GM12878 (cell line): ENCODE data around the gene FAM170A. TPM values are rescaled to one million over a fixed set of nuclear protein-coding genes. Genes with fewer than 3 reads are reported as not detected.
A peak's percentile ranks its signal among the peaks of the same experiment; 100 is the strongest.

Experiments
- ATAC-seq: fragments of 200-7000 bp; cut with Tn5 transposase; 3 replicates; pipeline ENCODE4 v1.9.1; 2020; ENCODE audit warnings: mild to moderate bottlenecking, moderate library complexity
- BruUV-seq: library from RNA; stranded (reverse); fragments of 400-500 nt; replicated peaks from 2 replicates; lab custom pipeline; 2021; lab: Mats Ljungman, UMichigan
- CTCF ChIA-PET: fragments of 300-600 bp; sonication (Branson Sonifier 250); formaldehyde crosslinking; extraction: SDS; loops from one replicate; lab custom pipeline; 2021; ENCODE audit warnings: inconsistent platforms; lab: Yijun Ruan, JAX
- POLR2A ChIA-PET: fragments of 350-600 bp; formaldehyde crosslinking; extraction: SDS; loops from one replicate; lab custom pipeline; 2021; ENCODE audit warnings: inconsistent platforms; lab: Charles Lee
- RAD21 ChIA-PET: fragments of 300-600 bp; sonication (Branson Sonifier 250); formaldehyde crosslinking; loops from one replicate; lab custom pipeline; 2023; ENCODE audit warnings: antibody characterized with exemption; ENCODE audit not compliant: unreplicated experiment; lab: Charles Lee
- SMC1A ChIA-PET: fragments of 300-600 bp; sonication (Branson Sonifier 250); formaldehyde crosslinking; loops from one replicate; lab custom pipeline; 2023; ENCODE audit not compliant: unreplicated experiment, uncharacterized antibody; lab: Charles Lee
- DNase-seq: peaks from one replicate; pipeline ENCODE4 v3.0.0-alpha.2; 2011; ENCODE audit warnings: low read depth, low spot score
- FAIRE-seq: peaks from 3 replicates; lab custom pipeline; 2011; peaks lifted over from hg19 to GRCh38; lab: Jason Lieb, UNC
- H2AFZ ChIP-seq: 2 replicates; pipeline ENCODE4 v1.6.0; 2011; ENCODE audit warnings: low read depth, low read length, control low read depth; ENCODE audit not compliant: control insufficient read depth
- H3K27ac ChIP-seq: 2 replicates; pipeline ENCODE4 v1.5.1; 2011; ENCODE audit warnings: control low read depth; ENCODE audit not compliant: control insufficient read depth, insufficient read depth
- H3K27me3 ChIP-seq, 2 experiments: replicated peaks in 1 of 2; 2 replicates each; pipeline versions ENCODE4 v1.6.0 to v1.6.1; 2011; ENCODE audit warnings: low read length in 1 of 2; ENCODE audit not compliant: control insufficient read depth in 2 of 2, insufficient read depth in 2 of 2
- H3K36me3 ChIP-seq, 2 experiments: 2 replicates each; pipeline ENCODE4 v1.5.1; 2011; ENCODE audit warnings: low read length in 1 of 2; ENCODE audit not compliant: control insufficient read depth in 2 of 2, insufficient read depth in 2 of 2
- H3K4me1 ChIP-seq: 2 replicates; pipeline ENCODE4 v1.6.1; 2011; ENCODE audit warnings: mild to moderate bottlenecking, low read length, moderate library complexity, mixed read lengths; ENCODE audit not compliant: control insufficient read depth, insufficient read depth
- H3K4me2 ChIP-seq: 2 replicates; pipeline ENCODE4 v1.6.0; 2011; ENCODE audit warnings: control low read depth; ENCODE audit not compliant: control insufficient read depth, insufficient read depth
- H3K4me3 ChIP-seq: fragments of 200-600 bp; sonication (generic); 2 replicates; pipeline ENCODE4 v1.5.1; 2016
- H3K79me2 ChIP-seq: 2 replicates; pipeline ENCODE4 v1.6.0; 2011; ENCODE audit warnings: low read length; ENCODE audit not compliant: control insufficient read depth, insufficient read depth
- H3K9ac ChIP-seq: 2 replicates; pipeline ENCODE4 v1.8.0; 2011; ENCODE audit warnings: low read length, control low read depth, mixed read lengths; ENCODE audit not compliant: control insufficient read depth, insufficient read depth
- H3K9me3 ChIP-seq: replicated peaks from 3 replicates; pipeline ENCODE4 v1.5.1; 2011; ENCODE audit warnings: mild to moderate bottlenecking, low read length; ENCODE audit not compliant: control insufficient read depth, insufficient read depth
- H4K20me1 ChIP-seq: 2 replicates; pipeline ENCODE4 v1.6.0; 2011; ENCODE audit not compliant: control insufficient read depth, insufficient read depth
- BRCA1 ChIP-seq: IDR thresholded peaks from 2 replicates; pipeline ENCODE4 v1.6.1; 2011; ENCODE audit warnings: low read depth, low read length, improper control_type of control experiment
- GATAD2B ChIP-seq: fragments of 450-650 bp; conservative IDR thresholded peaks from 2 replicates; pipeline ENCODE4 v1.6.1; 2017; ENCODE audit warnings: low read depth, mild to moderate bottlenecking, moderate library complexity
- JUNB ChIP-seq: IDR thresholded peaks from 2 replicates; pipeline ENCODE4 v1.6.1; 2016; ENCODE audit warnings: antibody characterized with exemption, mild to moderate bottlenecking
- JUND ChIP-seq: IDR thresholded peaks from 2 replicates; pipeline ENCODE4 v1.6.1; 2012; ENCODE audit warnings: low read depth, mild to moderate bottlenecking, low read length, improper control_type of control experiment, moderate library complexity
- MLLT1 ChIP-seq: fragments of 450-650 bp; IDR thresholded peaks from 2 replicates; pipeline ENCODE4 v1.6.1; 2016; ENCODE audit warnings: mild to moderate bottlenecking
- MTA2 ChIP-seq: fragments of 450-650 bp; IDR thresholded peaks from 2 replicates; pipeline ENCODE4 v1.6.1; 2016; ENCODE audit warnings: low read depth, mild to moderate bottlenecking, moderate library complexity
- POU2F2 ChIP-seq: IDR thresholded peaks from 3 replicates; pipeline ENCODE4 v1.6.1; 2011; ENCODE audit warnings: low read depth, mild to moderate bottlenecking, low read length, borderline replicate concordance
- SRF ChIP-seq, 2 experiments: IDR thresholded peaks; 2 replicates each; pipeline ENCODE4 v1.6.1; 2011; ENCODE audit warnings: low read depth in 2 of 2, low read length in 2 of 2, mild to moderate bottlenecking in 1 of 2, moderate library complexity in 1 of 2
- WGBS: methylation state at CpG from one replicate; pipeline ENCODE4 v1.1.6; 2016; ENCODE audit warnings: low lambda C conversion rate; ENCODE audit not compliant: insufficient replicate concordance, insufficient coverage; ENCODE audit errors: missing lambda C conversion rate; 5-methylcytosine and 5-hydroxymethylcytosine counted together
- in situ Hi-C: fragments of 300-500 bp; cut with MboI; formaldehyde crosslinking; loops from 9 replicates; pipeline ENCODE4 v1.14.3; 2018; ENCODE audit warnings: mixed read lengths
- intact Hi-C: fragments of 100-400 bp; cut with micrococcal nuclease; formaldehyde crosslinking; loops from one replicate; pipeline ENCODE4 v1.14.2; 2022; ENCODE audit not compliant: unreplicated experiment
- polyA plus RNA-seq, 11 experiments: library from polyadenylated mRNA; depleted of rRNA in 4 of 11; unstranded in 6 of 11; stranded (reverse) in 5 of 11; fragments of >200 nt; fragmentation: Nextera tagmentation in 4 of 11; fragmentation: Illumina TruSeq in 1 of 11; extraction: Ambion mirVana in 4 of 11; extraction: Trizol in 1 of 11; gene quantifications; 1 replicate in 1 of 11; 2 replicates in 10 of 11; pipeline versions ENCODE4 v1.2.1 to v1.2.3, GENCODE V29; 2011 to 2016; ENCODE audit warnings: inconsistent platforms in 2 of 11, missing spikeins in 2 of 11, low read depth in 1 of 11
- total RNA-seq, 4 experiments: library from RNA; depleted of rRNA in 3 of 4; stranded (reverse); fragments of >200 nt in 3 of 4; fragmentation: Illumina TruSeq in 1 of 4; extraction: Trizol in 1 of 4; gene quantifications; 2 replicates each; pipeline versions ENCODE4 v1.2.1 to v1.2.3, GENCODE V29; 2013 to 2021

The FAM170A gene
- total and polyA plus RNA-seq, 10 of the 15 experiments (the other 5 are each of a cell fraction or from before 2014, with no cell fraction given), result not detected

- no peak for TF ChIP-seq GATAD2B
- no peak for TF ChIP-seq BRCA1
- no peak for TF ChIP-seq JUNB
- no peak for TF ChIP-seq MTA2
- no peak for TF ChIP-seq MLLT1
These were observed 1.5 kb downstream of the FAM170A start (continued) for GRCh38 chr5:119630752-119631440.

DNA sequence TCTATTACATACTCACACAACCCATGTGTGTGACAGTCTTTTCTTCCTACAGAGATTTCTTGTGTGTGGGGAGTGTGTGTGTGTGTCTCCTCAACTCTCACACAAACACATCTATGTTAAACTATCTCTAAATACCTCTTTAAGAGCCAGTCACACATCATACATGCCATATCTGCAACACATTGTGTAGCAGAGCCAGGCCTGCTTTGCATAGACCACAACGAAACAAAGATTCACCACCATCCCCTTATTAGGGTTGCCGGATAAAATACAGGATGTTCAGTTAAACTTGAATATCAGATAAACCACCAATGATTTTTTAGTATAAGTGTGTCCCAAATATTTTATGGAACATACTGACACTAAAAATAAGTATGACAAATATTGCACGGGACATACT, 2.3 kb downstream of the FAM170A start:
- no peaks in the 10 kb centered on the region for H3K79me2 ChIP-seq
- ChIA-PET RAD21 (no interaction called here), CTCF (no interaction called here), POLR2A (no interaction called here), SMC1A (no interaction called here)
- intact Hi-C loops (no loop called here), in situ Hi-C loops (no loop called here)
- ATAC-seq (peak; percentile 87), DNase-seq (peak; percentile 16), FAIRE-seq (no peak)
- no peak overlapping the region for H3K27ac ChIP-seq
- TF ChIP-seq POU2F2 (peak; percentile 85; the same call in 1 of the 3 replicates), SRF (IDR thresholded peaks at IDR 0.05; ENCODE audit: low read depth in 2 of 2, low read length in 2 of 2) (0 out of 4 replicates have a peak, but pooled peaks of 1 of the 2 experiments have one; percentile 26), JUND (no peak)
- no TSS peak for BruUV-seq
- WGBS, result 38% methylated on average over 3 of the region's 3 CpGs
- no peaks in the 10 kb centered on the region for H3K4me1 ChIP-seq
- no peaks in the 10 kb centered on the region for H4K20me1 ChIP-seq
- no peaks in the 10 kb centered on the region for H3K36me3 ChIP-seq
- H3K4me3 ChIP-seq, result no peak overlapping the region
- H3K9me3 ChIP-seq, result no peaks in the 10 kb centered on the region
- no peak overlapping the region for H2AFZ ChIP-seq
- H3K4me2 ChIP-seq, result no peak overlapping the region
- H3K9ac ChIP-seq, result no peak overlapping the region
- H3K27me3 ChIP-seq, result no peaks in the 10 kb centered on the region
